NK-92 (cell line): ENCODE results near the gene IL17RB.

Source experiments
- DNase-seq: peaks from one replicate; lab custom pipeline; 2025; ENCODE audit not compliant: unreplicated experiment; lab: John Stamatoyannopoulos, UW

Gene IL17RB

GRCh38 chr3:53828581-53828980 lies 17.8 kb upstream of the IL17RB start:
- no peak for DNase-seq

- no peak for DNase-seq
Observed at GRCh38 chr3:53829605-53830004, 16.8 kb upstream of the IL17RB start.

GRCh38 chr3:53830944-53831343 lies 15.4 kb upstream of the IL17RB start:
- DNase-seq: no peak

- no peak for DNase-seq
Observed at GRCh38 chr3:53833053-53833645, 13.2 kb upstream of the IL17RB start.

GRCh38 chr3:53833700-53834099 lies 12.7 kb upstream of the IL17RB start:
- no peak for DNase-seq

GRCh38 chr3:53834429-53835095 lies 11.8 kb upstream of the IL17RB start:
- no peak for DNase-seq

- no peak for DNase-seq
Observed at GRCh38 chr3:53835257-53835656, 11.1 kb upstream of the IL17RB start.

GRCh38 chr3:53836084-53836872 lies 10.1 kb upstream of the IL17RB start:
- DNase-seq: no peak

- no peak for DNase-seq
Observed at GRCh38 chr3:53837331-53837730, 9.0 kb upstream of the IL17RB start.

GRCh38 chr3:53841296-53841695 lies 5.1 kb upstream of the IL17RB start:
- no peak for DNase-seq

GRCh38 chr3:53842436-53843194 lies 3.8 kb upstream of the IL17RB start:
- no peak for DNase-seq

- no peak for DNase-seq
Observed at GRCh38 chr3:53843195-53844177, 2.9 kb upstream of the IL17RB start.

- DNase-seq: no peak
Observed at GRCh38 chr3:53844262-53845102, 1.9 kb upstream of the IL17RB start.

GRCh38 chr3:53845103-53845880 lies 1.1 kb upstream of the IL17RB start:
- DNase-seq: no peak

GRCh38 chr3:53845881-53846133 lies 561 bp upstream of the IL17RB start:
- DNase-seq: no peak

GRCh38 chr3:53846851-53847155 lies 435 bp downstream of the IL17RB start:
- DNase-seq: no peak

GRCh38 chr3:53849916-53850315 lies 3.5 kb downstream of the IL17RB start:
- no peak for DNase-seq

- no peak for DNase-seq
Observed at GRCh38 chr3:53850895-53851294, 4.5 kb downstream of the IL17RB start.

- no peak for DNase-seq
Observed at GRCh38 chr3:53856964-53857363, 10.6 kb downstream of the IL17RB start.
